Measurements from ENCODE around the gene CDC25B.

The CDC25B gene

GRCh38 chr20:3811467-3812258, 15.6 kb downstream of the CDC25B start:
- in situ Hi-C loops (cut with HindIII; ENCODE audit: low pct_ligation_motif_present, low sequenced_read_pairs): no loop called here
- H3K4me3 ChIP-seq (ENCODE audit: low read depth, low read length): peak overlapping the region; percentile 40
- TF ChIP-seq, protein P1, sequence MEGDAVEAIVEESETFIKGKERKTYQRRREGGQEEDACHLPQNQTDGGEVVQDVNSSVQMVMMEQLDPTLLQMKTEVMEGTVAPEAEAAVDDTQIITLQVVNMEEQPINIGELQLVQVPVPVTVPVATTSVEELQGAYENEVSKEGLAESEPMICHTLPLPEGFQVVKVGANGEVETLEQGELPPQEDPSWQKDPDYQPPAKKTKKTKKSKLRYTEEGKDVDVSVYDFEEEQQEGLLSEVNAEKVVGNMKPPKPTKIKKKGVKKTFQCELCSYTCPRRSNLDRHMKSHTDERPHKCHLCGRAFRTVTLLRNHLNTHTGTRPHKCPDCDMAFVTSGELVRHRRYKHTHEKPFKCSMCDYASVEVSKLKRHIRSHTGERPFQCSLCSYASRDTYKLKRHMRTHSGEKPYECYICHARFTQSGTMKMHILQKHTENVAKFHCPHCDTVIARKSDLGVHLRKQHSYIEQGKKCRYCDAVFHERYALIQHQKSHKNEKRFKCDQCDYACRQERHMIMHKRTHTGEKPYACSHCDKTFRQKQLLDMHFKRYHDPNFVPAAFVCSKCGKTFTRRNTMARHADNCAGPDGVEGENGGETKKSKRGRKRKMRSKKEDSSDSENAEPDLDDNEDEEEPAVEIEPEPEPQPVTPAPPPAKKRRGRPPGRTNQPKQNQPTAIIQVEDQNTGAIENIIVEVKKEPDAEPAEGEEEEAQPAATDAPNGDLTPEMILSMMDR (IDR thresholded peaks at IDR 0.05; ENCODE audit: low read depth, low read length, missing control alignments): no peak

DNA sequence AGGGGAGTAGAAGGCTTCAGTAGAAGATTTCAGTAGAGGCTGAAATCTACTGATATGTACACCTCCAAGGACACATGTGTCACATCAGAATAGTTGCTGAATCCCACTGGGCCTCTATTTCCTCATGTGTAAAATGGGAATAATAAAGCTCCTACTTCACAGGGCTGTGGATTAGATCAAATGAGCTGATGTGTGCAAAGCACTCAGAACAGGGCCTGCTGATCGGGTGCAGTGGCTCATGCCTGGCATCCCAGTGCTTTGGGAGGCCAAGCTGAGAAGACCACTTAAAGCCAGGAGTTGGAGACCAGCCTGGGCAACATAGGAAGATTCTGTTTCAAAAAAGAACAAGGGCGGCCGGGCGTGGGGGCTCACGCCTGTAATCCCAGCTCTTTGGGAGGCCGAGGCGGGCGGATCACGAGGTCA, 16.2 kb downstream of the CDC25B start:
- in situ Hi-C loops (cut with HindIII; ENCODE audit: low pct_ligation_motif_present, low sequenced_read_pairs): no loop called here
- no peak for DNase-seq
- Histone ChIP-seq H3K36me3 (replicated peaks) (no peaks in the 10 kb centered on the region), H3K27ac (peak overlapping the region; percentile 84), H3K4me3 (ENCODE audit: low read depth, low read length) (no peak overlapping the region), H3K27me3 (replicated peaks) (no peaks in the 10 kb centered on the region)
- TF ChIP-seq, protein P1 (IDR thresholded peaks at IDR 0.05; ENCODE audit: low read depth, low read length, missing control alignments): no peak

More at GRCh38 chr20:3811467-3812258, 15.6 kb downstream of the CDC25B start:
- Histone ChIP-seq H3K36me3 (replicated peaks) (no peaks in the 10 kb centered on the region), H3K27me3 (replicated peaks) (no peaks in the 10 kb centered on the region), H3K27ac (peak overlapping the region; percentile 84)
- DNase-seq: peak; percentile 95

DNA sequence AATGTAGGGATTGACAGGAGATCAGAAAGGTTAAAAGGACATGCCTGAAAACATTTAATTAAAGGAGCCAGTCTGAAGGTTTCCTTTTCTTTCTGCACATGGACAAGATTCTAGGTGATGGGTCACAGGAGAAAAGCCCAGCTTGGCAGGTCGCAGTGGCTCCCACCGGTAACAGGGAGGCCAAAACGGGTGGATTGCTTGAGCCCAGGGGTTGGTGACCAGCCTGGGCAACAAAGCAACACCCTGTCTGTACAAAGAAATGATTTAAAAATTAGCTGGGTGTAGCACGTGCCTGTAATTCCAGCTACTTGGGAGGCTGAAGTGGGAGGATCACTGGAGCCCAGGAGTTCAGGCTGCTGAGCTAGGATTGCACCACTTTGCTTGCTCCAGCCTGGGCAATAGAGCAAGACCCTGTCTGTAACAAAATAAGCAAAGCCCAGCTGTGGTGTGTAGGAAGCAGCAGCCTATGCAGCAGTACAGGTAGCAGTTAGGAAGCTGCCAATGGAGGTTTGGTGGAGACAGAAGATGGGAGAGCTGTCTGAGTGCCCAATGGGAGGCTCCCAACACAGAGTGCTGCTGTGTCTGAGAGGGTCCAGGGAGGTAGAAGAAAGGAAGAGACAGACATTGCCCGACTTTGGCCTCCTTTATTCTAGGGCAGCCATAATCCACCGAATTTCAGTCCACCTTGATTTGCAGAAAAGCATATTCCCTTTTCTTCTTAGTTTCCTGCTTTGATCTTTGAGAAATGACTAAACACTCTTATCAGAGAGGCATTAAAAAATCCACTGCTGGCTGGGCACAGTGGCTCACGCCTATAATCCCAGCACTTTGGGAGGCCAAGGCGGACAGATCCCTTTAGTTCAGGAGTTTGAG, 17.1 kb downstream of the CDC25B start:
- no peak overlapping the region for H3K27ac ChIP-seq
- H3K4me3 ChIP-seq (ENCODE audit: low read depth, low read length): no peak overlapping the region
- H3K36me3 ChIP-seq (replicated peaks): no peaks in the 10 kb centered on the region
- in situ Hi-C loops (cut with HindIII; ENCODE audit: low pct_ligation_motif_present, low sequenced_read_pairs): no loop called here
- TF ChIP-seq, protein P1 (IDR thresholded peaks at IDR 0.05; ENCODE audit: low read depth, low read length, missing control alignments): no peak
- no peaks in the 10 kb centered on the region for H3K27me3 ChIP-seq (replicated peaks)
- DNase-seq: no peak

- Histone ChIP-seq H3K4me3 (ENCODE audit: low read depth, low read length) (no peak overlapping the region), H3K27ac (no peak overlapping the region), H3K27me3 (replicated peaks) (no peaks in the 10 kb centered on the region), H3K36me3 (replicated peaks) (no peaks in the 10 kb centered on the region)
- no peak for DNase-seq
- TF ChIP-seq, protein P1 (IDR thresholded peaks at IDR 0.05; ENCODE audit: low read depth, low read length, missing control alignments): no peak
- in situ Hi-C loops (cut with HindIII; ENCODE audit: low pct_ligation_motif_present, low sequenced_read_pairs): no loop called here
These were observed 17.9 kb downstream of the CDC25B start for GRCh38 chr20:3813848-3814581.

GRCh38 chr20:3814928-3815495, 18.9 kb downstream of the CDC25B start:
- in situ Hi-C loops (cut with HindIII; ENCODE audit: low pct_ligation_motif_present, low sequenced_read_pairs): no loop called here
- Histone ChIP-seq H3K36me3 (replicated peaks) (no peaks in the 10 kb centered on the region), H3K4me3 (ENCODE audit: low read depth, low read length) (no peak overlapping the region), H3K27me3 (replicated peaks) (no peaks in the 10 kb centered on the region), H3K27ac (no peak overlapping the region)
- no peak for DNase-seq
- TF ChIP-seq, protein P1 (IDR thresholded peaks at IDR 0.05; ENCODE audit: low read depth, low read length, missing control alignments): no peak
